Type B pancreatic cell (in vitro differentiated cells): Measurements from ENCODE around the gene C17orf78. TPM values are rescaled to one million over a fixed set of nuclear protein-coding genes. Genes with fewer than 3 reads are reported as not detected.
A peak's percentile ranks its signal among the peaks of the same experiment; 100 is the strongest.

ENCODE experiments used
- DNase-seq: peaks from one replicate; pipeline ENCODE4 v3.0.0; 2021; ENCODE audit warnings: mixed read lengths; ENCODE audit not compliant: unreplicated experiment; ENCODE audit errors: extremely low spot score
- H3K27ac Mint-ChIP-seq: 2 replicates; pipeline ENCODE4 v1.8.0; 2021; ENCODE audit warnings: mild to moderate bottlenecking, mixed read lengths
- H3K27me3 Mint-ChIP-seq: 2 replicates; pipeline ENCODE4 v1.8.0; 2021; ENCODE audit warnings: mixed read lengths
- H3K36me3 Mint-ChIP-seq: 2 replicates; pipeline ENCODE4 v1.8.0; 2021; ENCODE audit warnings: mixed read lengths
- H3K4me1 Mint-ChIP-seq: one replicate; pipeline ENCODE4 v1.8.0; 2021; ENCODE audit warnings: mixed read lengths; ENCODE audit not compliant: unreplicated experiment
- H3K4me3 Mint-ChIP-seq: 2 replicates; pipeline ENCODE4 v1.8.0; 2021; ENCODE audit warnings: mild to moderate bottlenecking, mixed read lengths
- H3K9me3 Mint-ChIP-seq: 2 replicates; pipeline ENCODE4 v1.8.0; 2021; ENCODE audit warnings: mixed read lengths
- total RNA-seq: library from RNA; stranded (reverse); gene quantifications from 2 replicates; pipeline ENCODE4 v1.2.1, GENCODE V29; 2021; ENCODE audit warnings: low replicate concordance
- TF ChIP-seq, protein P1 (sequence below): fragments of 200-600 bp; sonication (generic); conservative IDR thresholded peaks from 2 replicates; pipeline ENCODE4 v1.5.0; 2021; ENCODE audit warnings: antibody characterized with exemption, mild to moderate bottlenecking

Gene C17orf78
- total RNA-seq, 1 donor from 2014 or later = not detected

- Mint-ChIP-seq H3K4me3 (peak overlapping the region; percentile 83), H3K4me1 (peaks cover 25% of the 10 kb centered on the region)
Measured at GRCh38 chr17:37359682-37360188, 16.1 kb upstream of the C17orf78 start.

DNA sequence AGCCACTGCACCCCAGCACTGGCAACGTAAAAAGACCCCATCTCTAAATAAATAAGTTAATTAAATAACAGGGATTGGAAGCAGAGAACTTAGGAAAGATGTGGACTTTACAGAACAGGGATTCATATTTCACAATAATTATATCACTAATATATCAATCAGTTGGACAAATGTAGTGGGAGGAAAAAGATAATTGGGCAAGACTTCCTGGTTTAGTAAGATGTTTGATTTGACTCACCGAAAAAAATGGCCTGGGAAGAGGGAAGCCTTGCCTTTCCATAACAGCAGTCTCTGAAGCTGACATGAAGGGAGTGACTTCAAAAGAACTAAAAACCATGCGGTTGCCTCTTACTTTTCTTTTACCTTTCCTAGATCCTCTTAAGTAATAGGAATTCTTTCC is 15.2 kb upstream of the C17orf78 start:
- DNase-seq = no peak
- H3K27me3 Mint-ChIP-seq = no peaks in the 10 kb centered on the region
- TF ChIP-seq, protein P1, sequence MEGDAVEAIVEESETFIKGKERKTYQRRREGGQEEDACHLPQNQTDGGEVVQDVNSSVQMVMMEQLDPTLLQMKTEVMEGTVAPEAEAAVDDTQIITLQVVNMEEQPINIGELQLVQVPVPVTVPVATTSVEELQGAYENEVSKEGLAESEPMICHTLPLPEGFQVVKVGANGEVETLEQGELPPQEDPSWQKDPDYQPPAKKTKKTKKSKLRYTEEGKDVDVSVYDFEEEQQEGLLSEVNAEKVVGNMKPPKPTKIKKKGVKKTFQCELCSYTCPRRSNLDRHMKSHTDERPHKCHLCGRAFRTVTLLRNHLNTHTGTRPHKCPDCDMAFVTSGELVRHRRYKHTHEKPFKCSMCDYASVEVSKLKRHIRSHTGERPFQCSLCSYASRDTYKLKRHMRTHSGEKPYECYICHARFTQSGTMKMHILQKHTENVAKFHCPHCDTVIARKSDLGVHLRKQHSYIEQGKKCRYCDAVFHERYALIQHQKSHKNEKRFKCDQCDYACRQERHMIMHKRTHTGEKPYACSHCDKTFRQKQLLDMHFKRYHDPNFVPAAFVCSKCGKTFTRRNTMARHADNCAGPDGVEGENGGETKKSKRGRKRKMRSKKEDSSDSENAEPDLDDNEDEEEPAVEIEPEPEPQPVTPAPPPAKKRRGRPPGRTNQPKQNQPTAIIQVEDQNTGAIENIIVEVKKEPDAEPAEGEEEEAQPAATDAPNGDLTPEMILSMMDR = no peak
- peaks cover 9% of the 10 kb centered on the region for H3K36me3 Mint-ChIP-seq
- H3K4me3 Mint-ChIP-seq = no peak overlapping the region
- H3K4me1 Mint-ChIP-seq = peaks cover 25% of the 10 kb centered on the region
- H3K27ac Mint-ChIP-seq = peak overlapping the region; percentile 81
- H3K9me3 Mint-ChIP-seq = peaks cover 5% of the 10 kb centered on the region

More at GRCh38 chr17:37359682-37360188, 16.1 kb upstream of the C17orf78 start:
- no peak for DNase-seq
- Mint-ChIP-seq H3K27me3 (no peaks in the 10 kb centered on the region), H3K36me3 (peaks cover 9% of the 10 kb centered on the region), H3K9me3 (peaks cover 5% of the 10 kb centered on the region), H3K27ac (peak overlapping the region; percentile 81)
- TF ChIP-seq, protein P1 = no peak

DNA sequence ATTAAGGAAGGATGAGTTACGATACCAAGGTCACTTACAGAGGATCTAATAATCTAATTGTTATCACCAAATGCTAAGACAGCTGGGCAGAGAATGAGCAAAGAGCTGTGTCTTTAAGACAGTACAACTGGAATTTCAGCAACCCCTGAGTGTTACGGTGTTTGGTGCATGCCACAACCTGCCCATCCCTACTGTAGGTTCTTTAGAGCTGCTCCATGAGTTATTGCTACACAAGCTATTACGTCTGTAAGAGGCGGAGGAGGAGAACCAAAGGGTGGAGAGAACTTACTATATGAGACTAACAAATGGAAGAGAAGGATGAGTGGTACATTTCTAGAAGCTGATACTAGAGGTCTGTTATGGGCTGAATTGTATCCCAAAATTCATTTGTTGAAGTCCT is 14.2 kb upstream of the C17orf78 start:
- H3K36me3 Mint-ChIP-seq = peaks cover 8% of the 10 kb centered on the region
- DNase-seq = no peak
- H3K9me3 Mint-ChIP-seq = peaks cover 5% of the 10 kb centered on the region
- TF ChIP-seq, protein P1 = no peak
- H3K4me3 Mint-ChIP-seq = peak overlapping the region; percentile 34
- H3K4me1 Mint-ChIP-seq = peaks cover 23% of the 10 kb centered on the region
- H3K27ac Mint-ChIP-seq = peak overlapping the region; percentile 81
- no peaks in the 10 kb centered on the region for H3K27me3 Mint-ChIP-seq

DNA sequence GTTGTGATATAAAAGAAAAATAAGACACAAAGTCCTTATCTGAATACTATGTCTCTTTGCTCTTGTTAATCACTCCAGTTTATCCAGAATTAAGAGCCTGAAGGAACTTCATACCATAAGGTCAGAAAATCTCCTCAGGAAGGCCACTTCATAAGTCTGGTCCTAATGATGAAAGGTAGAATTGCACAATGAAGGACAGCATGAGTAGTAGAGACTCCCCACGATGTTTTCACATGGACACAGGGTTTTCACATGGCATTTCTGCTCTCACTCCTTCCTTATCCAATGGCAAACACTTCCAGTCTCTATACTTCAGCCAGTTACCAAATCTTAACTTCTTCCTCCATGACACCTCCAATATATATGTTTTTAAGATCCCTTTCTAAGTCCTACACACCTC is 10.2 kb upstream of the C17orf78 start:
- TF ChIP-seq, protein P1 = no peak
- DNase-seq = no peak
- Mint-ChIP-seq H3K27ac (no peak overlapping the region), H3K9me3 (peaks cover 5% of the 10 kb centered on the region), H3K4me1 (no peaks in the 10 kb centered on the region), H3K27me3 (no peaks in the 10 kb centered on the region), H3K36me3 (peaks cover 5% of the 10 kb centered on the region), H3K4me3 (no peak overlapping the region)

DNA sequence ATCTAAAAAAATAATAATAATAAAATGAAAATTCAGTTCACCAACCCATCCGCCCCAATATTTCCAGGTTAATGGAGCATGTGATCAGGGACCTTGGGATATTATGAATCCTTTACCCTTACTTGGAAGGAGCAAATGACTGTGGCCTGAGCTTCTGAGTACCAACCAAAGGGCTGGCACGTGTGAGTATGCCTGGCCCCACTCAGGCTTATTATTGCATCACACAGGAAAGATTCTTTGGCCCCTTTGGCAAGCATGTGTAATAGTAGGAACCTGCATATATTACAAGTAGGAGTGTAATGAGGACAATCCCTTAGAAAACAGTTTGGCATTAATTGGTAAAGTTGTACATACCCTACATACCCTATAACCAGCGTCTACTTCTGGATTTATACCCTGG is 7.2 kb upstream of the C17orf78 start:
- Mint-ChIP-seq H3K4me1 (peaks cover 4% of the 10 kb centered on the region), H3K36me3 (no peaks in the 10 kb centered on the region), H3K27me3 (no peaks in the 10 kb centered on the region), H3K4me3 (no peak overlapping the region), H3K9me3 (no peaks in the 10 kb centered on the region), H3K27ac (no peak overlapping the region)
- TF ChIP-seq, protein P1 = no peak
- DNase-seq = no peak
